ENCODE measurements around the gene DDX60.

DNA sequence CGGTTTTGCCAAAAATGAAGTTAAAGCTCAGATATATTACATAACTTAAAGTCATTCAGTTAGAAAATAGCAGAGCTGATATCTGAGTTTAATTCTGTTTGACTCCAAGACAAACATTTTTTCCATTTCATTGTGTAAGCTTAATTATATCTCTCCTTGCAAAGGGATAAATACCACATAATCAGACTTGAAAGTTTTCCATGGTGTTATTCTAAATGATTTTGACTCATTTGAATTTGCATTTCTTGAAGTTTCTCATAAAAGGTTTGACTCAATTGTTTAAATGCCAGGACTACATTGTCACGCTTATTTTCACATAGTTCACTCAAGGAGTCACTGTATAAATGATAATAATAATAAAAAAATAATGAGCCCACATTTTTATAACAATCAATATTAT is 39.4 kb upstream of the DDX60 start:
- TF ChIP-seq KAT7 (CRISPR knock-in tag; IDR thresholded peaks at IDR 0.05; ENCODE audit: borderline replicate concordance) (no peak), FOXK1 (CRISPR knock-in tag; IDR thresholded peaks at IDR 0.05) (no peak), CREM (CRISPR knock-in tag; IDR thresholded peaks at IDR 0.05) (no peak), TEAD4 (CRISPR knock-in tag; IDR thresholded peaks at IDR 0.05) (no peak), JUN (CRISPR knock-in tag; IDR thresholded peaks at IDR 0.05) (no peak), ZNF121 (CRISPR knock-in tag; IDR thresholded peaks at IDR 0.05) (no peak), CTCF (IDR thresholded peaks at IDR 0.05) (no peak), FOXP4 (CRISPR knock-in tag; IDR thresholded peaks at IDR 0.05) (no peak), GABPB1 (CRISPR knock-in tag; IDR thresholded peaks at IDR 0.05) (no peak)
